ENCODE results near the gene CCSER2.

Gene CCSER2

GRCh38 chr10:84565881-84566582 lies 237.6 kb downstream of the CCSER2 start:
- H3K27me3 ChIP-seq (replicated peaks; ENCODE audit: control insufficient read depth, insufficient read depth, low read length, poor library complexity, severe bottlenecking), result no peaks in the 10 kb centered on the region

DNA sequence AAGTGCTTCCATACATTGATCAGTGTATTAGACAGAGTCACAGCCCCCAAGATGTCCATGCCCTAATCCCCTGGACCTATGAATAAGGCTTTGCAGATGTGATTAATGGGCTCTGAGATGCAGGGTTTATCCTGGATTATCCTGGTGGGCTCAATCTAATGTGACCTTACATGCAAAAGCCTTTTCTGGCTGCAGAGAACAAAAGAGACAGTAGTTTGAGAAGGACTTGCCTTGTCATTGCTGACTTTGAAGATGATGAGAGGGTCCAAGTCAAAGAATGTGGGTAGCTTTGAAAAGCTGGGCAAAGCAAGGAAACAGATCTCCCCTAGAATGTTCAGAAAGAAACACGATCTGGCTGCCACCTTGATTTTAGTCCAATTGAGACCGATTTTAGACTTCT lies 238.7 kb downstream of the CCSER2 start:
- Histone ChIP-seq H3K9me3 (ENCODE audit: control insufficient read depth, low read length) (no peaks in the 10 kb centered on the region), H3K4me1 (ENCODE audit: control insufficient read depth, insufficient read depth, low read length, poor library complexity, severe bottlenecking) (no peaks in the 10 kb centered on the region), H3K27ac (ENCODE audit: insufficient read depth, low read length, poor library complexity, severe bottlenecking) (no peak overlapping the region), H3K27me3 (replicated peaks; ENCODE audit: control insufficient read depth, insufficient read depth, low read length, poor library complexity, severe bottlenecking) (no peaks in the 10 kb centered on the region), H3K36me3 (ENCODE audit: control insufficient read depth, insufficient read depth, low read length) (no peaks in the 10 kb centered on the region), H3K4me3 (ENCODE audit: insufficient read depth, low read depth, low read length, poor library complexity, severe bottlenecking) (no peak overlapping the region)
- no peak for DNase-seq

More at GRCh38 chr10:84565881-84566582, 237.6 kb downstream of the CCSER2 start:
- Histone ChIP-seq H3K36me3 (ENCODE audit: control insufficient read depth, insufficient read depth, low read length) (no peaks in the 10 kb centered on the region), H3K4me1 (ENCODE audit: control insufficient read depth, insufficient read depth, low read length, poor library complexity, severe bottlenecking) (no peaks in the 10 kb centered on the region), H3K27ac (ENCODE audit: insufficient read depth, low read length, poor library complexity, severe bottlenecking) (no peak overlapping the region), H3K9me3 (ENCODE audit: control insufficient read depth, low read length) (no peaks in the 10 kb centered on the region), H3K4me3 (ENCODE audit: insufficient read depth, low read depth, low read length, poor library complexity, severe bottlenecking) (no peak overlapping the region)
- no peak for DNase-seq
